Measurements from ENCODE around the gene U2AF2.

Gene U2AF2

GRCh38 chr19:55621205-55621672 lies 33.6 kb upstream of the U2AF2 start:
- FAIRE-seq, result no peak

GRCh38 chr19:55621673-55622231 lies 33.1 kb upstream of the U2AF2 start:
- FAIRE-seq, result no peak

More at GRCh38 chr19:55621205-55621672, 33.6 kb upstream of the U2AF2 start:
- no peak for DNase-seq (ENCODE audit: insufficient read length, low spot score)

GRCh38 chr19:55622242-55622969 lies 32.4 kb upstream of the U2AF2 start:
- no peak for DNase-seq (ENCODE audit: insufficient read length, low spot score)
- FAIRE-seq, result no peak

More at GRCh38 chr19:55621673-55622231, 33.1 kb upstream of the U2AF2 start:
- DNase-seq (ENCODE audit: insufficient read length, low spot score), result no peak

- FAIRE-seq, result no peak
- DNase-seq (ENCODE audit: insufficient read length, low spot score), result no peak
These were observed 31.7 kb upstream of the U2AF2 start for GRCh38 chr19:55623130-55623529.

- FAIRE-seq (no peak), DNase-seq (ENCODE audit: insufficient read length, low spot score) (no peak)
These were observed 31.3 kb upstream of the U2AF2 start for GRCh38 chr19:55623561-55623960.

GRCh38 chr19:55624109-55625003 lies 30.5 kb upstream of the U2AF2 start, which contains the start of gene ZNF784:
Gene ZNF784, minus strand, starts transcription at chr19:55624566. Its CDS starts 5 bp downstream, at chr19:55624561.
- DNase-seq (ENCODE audit: insufficient read length, low spot score) (peak; percentile 93), FAIRE-seq (peak; percentile 98)

- no peak for FAIRE-seq
- no peak for DNase-seq (ENCODE audit: insufficient read length, low spot score)
These were observed 29.9 kb upstream of the U2AF2 start for GRCh38 chr19:55625004-55625326.

- FAIRE-seq (no peak), DNase-seq (ENCODE audit: insufficient read length, low spot score) (no peak)
These were observed 28.5 kb upstream of the U2AF2 start for GRCh38 chr19:55626350-55626749.

- DNase-seq (ENCODE audit: insufficient read length, low spot score), result no peak
- FAIRE-seq, result peak; percentile 84
These were observed 22.4 kb upstream of the U2AF2 start for GRCh38 chr19:55632463-55632834.

- no peak for FAIRE-seq
These were observed 21.0 kb upstream of the U2AF2 start for GRCh38 chr19:55633861-55634260.

GRCh38 chr19:55635334-55635717 lies 19.5 kb upstream of the U2AF2 start:
- no peak for DNase-seq (ENCODE audit: insufficient read length, low spot score)
- FAIRE-seq, result no peak

More at GRCh38 chr19:55633861-55634260, 21.0 kb upstream of the U2AF2 start:
- no peak for DNase-seq (ENCODE audit: insufficient read length, low spot score)

GRCh38 chr19:55635856-55636440 lies 18.9 kb upstream of the U2AF2 start:
- FAIRE-seq, result no peak
- DNase-seq (ENCODE audit: insufficient read length, low spot score), result no peak

- FAIRE-seq, result no peak
- no peak for DNase-seq (ENCODE audit: insufficient read length, low spot score)
These were observed 18.1 kb upstream of the U2AF2 start for GRCh38 chr19:55636723-55637122.

- FAIRE-seq (no peak), DNase-seq (ENCODE audit: insufficient read length, low spot score) (no peak)
These were observed 17.3 kb upstream of the U2AF2 start for GRCh38 chr19:55637534-55637933.

GRCh38 chr19:55638864-55639359 lies 15.9 kb upstream of the U2AF2 start:
- FAIRE-seq (peak; percentile 74), DNase-seq (ENCODE audit: insufficient read length, low spot score) (no peak)

GRCh38 chr19:55640043-55640576 lies 14.7 kb upstream of the U2AF2 start:
- FAIRE-seq (peak; percentile 28), DNase-seq (ENCODE audit: insufficient read length, low spot score) (no peak)

- FAIRE-seq, result peak; percentile 77
- no peak for DNase-seq (ENCODE audit: insufficient read length, low spot score)
These were observed 14.0 kb upstream of the U2AF2 start, which contains the start of gene ZNF580 for GRCh38 chr19:55640577-55641425. Gene ZNF580, plus strand, starts transcription at chr19:55641002. Its CDS starts 1,507 bp downstream, at chr19:55642509.

GRCh38 chr19:55641426-55642152 lies 13.2 kb upstream of the U2AF2 start:
- DNase-seq (ENCODE audit: insufficient read length, low spot score) (no peak), FAIRE-seq (peak; percentile 39)
